NCI-H187 treated with DMSO at 0.1 percent for 48 hours (cell line): ENCODE data around the gene MORC2.

ENCODE experiments used
- DNase-seq: peaks from one replicate; lab custom pipeline; 2025; lab: John Stamatoyannopoulos, UW

MORC2 gene

DNA sequence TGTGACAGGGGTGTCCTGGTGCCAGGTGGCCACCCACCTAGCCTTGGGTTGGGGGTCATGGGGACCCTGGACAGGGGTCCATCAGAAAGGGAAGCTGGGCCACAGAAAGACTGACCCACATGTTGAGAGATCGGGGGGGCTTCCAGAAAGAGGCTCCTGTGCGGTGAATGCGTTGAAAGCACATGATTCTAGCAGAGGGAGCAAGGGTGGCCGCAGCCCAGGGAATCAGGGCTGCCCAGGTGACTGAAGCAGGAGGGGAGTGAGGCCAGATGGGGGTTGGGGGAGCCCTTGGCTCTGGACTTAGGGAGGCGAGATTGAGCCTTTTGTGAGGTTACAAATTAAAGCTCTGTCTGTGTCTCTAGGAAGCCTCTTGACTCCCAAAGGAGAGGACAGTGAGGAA is 80.7 kb downstream of the MORC2 start:
- no peak for DNase-seq

DNA sequence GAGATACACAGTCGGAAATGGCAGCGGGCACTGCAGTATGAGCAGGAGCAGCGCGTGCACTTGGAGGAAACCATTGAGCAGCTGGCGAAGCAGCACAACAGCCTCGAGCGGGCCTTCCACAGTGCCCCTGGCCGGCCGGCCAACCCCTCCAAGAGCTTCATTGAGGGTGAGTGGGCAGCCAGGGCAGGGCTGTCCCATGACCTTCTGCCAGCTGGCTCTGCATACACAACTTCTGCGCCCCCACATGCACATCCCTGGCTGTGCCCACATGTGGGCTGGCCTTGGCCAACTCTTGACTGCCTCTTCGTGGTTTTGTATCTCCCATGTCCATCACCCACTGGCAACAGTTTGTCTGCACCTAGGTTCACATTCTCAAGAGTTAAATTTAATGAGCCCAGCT is 81.1 kb downstream of the MORC2 start:
- DNase-seq, result no peak

DNA sequence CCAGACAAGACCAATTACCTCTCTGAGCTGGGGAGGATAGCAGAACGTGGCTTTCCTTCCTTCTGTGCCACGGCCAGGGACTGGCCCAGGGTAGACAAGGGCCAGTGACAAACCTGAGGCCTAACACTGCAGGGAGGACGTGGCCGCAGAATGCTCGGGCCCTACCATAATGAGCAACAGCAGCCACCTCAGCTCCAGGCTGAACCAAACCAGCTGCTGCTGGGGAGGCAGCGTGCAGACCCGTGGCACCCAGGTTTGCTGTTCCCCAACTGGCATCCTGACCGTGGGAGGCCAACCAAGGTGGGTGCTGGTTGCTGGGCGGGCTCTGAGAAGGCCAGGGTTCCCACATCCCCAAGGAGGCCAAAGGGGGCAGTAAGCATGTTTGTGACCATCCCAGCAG is 83.0 kb downstream of the MORC2 start:
- DNase-seq, result no peak

DNA sequence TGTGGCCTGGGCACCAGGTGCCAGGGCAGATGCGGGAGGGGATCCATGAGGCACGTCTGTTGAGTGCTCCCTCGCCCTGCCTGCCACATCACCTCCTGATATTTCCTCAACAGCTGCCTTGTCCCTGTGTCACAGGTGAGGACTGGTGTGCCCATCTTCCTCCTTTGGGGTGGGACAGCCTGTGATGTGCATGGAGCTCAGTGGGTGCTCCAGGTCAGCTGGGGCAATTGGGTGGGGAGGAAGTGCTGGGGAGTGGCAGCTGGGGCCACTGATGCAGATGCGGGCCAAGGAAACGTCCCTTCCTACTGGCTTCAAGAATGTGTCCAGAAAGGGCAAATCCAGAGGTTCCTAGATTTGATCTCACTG is 83.6 kb downstream of the MORC2 start:
- DNase-seq, result no peak

DNA sequence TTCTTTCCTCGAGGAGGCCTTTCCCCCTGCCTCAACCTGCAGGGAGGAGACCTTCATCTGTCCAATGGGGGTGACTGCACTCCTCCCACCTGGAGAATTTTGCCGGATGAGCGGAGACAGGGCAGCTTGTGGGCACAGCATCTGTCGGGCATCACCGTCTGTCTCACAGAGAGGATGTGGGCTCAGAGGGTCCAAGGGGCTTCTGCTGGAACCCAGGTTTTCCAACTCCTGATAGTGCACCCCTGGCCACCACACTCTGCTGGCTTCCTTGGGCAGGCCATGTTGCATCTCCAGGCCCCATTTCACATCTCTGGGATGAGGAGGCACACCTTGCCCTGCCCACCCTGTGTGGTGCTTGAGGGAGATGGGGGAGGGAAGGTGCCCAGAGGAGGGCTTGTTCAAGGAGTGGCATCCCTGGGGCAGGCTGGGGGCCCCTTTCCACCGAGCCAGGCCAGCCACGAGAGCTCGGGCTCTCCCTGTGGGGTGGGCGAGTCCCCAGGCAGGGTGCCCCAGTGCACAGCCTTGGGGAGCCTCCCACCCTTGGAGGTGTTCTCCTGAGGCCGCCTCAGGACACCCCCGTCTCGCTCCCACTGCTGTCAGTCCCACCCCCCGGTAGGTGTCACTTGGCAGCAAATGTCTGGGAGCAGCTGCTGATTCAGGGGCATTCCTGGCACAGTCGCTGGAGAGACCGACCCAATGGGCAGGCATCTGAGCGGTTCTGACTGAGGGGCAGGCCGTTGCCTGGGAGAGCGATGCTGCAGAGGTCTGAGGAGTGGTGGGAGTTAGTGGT is 84.2 kb downstream of the MORC2 start:
- no peak for DNase-seq

DNA sequence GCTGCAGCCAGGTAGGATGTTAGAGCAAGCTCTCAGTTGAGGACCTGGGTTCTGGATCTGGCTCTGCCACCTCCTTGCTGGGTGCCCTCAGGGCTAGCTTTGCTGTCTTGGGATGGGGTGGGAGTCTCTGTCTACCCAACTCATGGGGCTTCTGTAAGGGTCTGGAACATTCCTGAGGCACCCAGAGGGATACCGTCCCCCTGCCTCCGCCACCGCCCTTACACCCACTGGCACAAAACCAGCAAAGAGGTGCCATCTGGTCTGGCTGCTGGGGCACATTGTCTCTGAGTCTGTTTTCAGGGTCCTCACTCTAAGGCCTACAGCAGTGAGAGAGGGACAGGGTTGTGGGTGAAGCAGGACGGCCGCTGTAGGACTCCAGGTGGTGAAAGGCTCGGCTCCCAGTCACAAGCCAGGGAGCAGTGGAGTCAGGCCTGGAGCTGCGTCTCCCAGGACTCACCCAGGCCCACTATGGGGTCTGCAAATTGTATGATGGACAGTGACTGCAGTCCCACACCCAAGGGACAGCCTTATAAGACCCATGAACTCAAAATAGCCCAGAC is 84.9 kb downstream of the MORC2 start:
- DNase-seq, result no peak

DNA sequence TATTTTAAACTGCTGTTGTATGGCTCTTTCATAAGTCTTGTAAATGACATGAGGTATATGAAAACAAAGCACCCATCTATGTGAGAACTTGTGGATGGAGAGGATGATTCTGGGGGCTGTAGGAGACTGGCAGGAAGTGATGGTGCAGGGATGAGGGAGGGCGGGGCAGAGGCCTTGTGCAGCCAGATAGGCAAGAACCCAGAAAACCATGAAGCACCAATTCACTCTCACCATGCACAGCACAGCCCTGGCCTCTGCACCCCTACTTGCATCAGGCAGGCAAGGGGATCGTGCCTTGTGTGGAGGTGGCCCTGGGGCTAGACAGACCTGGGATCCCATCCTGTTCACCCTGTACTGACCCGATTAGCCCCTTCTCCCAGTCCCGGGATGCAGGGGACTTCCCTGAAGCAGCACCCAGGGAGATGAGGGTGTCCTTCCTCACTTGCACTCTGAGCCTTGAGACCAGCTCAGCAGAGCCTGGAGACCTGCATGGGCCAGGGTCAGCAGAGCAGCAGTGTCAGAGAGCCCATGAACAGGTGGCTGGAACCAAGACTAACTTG is 85.5 kb downstream of the MORC2 start:
- no peak for DNase-seq

DNA sequence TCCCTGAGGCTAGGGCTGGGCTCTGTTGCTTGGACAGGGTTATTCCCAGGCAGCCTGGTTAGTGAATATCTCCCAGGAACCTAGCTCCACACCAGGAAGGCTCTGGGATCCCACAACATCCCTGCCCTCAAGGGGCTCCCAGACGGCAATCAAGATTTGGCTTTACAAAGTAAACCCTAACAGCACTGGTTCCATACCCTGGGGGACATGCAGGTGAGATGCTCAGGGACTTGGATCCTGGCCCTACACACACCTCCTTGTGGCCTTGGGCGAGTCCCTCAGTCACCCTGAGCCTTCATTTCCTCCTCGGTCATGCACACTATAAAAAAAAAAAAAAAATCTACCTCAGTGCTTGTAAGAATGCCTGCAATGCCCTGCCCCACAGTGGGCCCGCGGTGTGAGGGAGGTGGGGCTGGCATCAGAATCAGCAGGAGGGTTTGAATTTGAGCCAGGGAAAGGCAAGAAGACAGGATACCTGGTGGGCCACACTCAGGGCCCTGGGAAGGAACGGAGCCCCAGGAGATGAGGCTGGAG is 86.3 kb downstream of the MORC2 start:
- no peak for DNase-seq

DNA sequence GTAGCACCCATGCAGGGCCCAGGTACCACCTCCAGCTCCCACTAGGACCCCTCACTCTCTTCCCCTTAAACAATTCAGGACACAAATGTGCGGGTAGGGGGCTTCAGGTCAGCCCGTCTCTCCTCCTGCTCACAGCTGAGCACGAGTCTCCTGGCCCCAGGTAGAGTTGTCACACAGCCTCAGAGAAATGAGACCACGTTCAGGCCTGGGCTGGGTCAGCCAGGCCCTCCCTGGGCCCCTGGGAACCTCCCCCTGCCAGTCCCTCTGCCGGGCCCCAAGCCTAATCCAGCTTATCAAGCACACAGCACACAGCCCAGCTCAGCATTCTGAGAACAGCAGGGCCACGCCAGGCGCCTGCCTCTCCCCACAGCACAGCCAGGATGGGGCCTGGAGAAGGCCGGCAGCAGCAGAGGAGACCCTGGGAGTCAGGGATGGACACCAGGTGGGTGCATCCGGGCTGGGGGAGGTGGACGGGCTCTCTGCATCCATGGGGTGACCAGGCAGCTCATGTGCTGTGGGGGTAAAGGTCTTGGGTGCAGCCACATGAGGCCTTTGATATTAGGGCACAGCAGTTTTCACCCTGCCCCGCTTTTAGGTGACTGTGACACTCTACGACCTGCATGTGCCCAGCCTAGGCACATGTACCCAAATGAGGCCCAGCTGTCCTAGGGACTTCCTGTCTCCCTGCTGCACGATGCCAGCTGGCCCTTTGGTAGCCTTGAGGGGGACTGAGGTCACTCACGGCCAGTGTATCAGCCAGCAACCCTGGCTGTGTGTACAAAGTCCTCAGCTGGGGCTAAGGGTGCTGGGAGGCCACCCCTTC is 87.0 kb downstream of the MORC2 start:
- no peak for DNase-seq

DNA sequence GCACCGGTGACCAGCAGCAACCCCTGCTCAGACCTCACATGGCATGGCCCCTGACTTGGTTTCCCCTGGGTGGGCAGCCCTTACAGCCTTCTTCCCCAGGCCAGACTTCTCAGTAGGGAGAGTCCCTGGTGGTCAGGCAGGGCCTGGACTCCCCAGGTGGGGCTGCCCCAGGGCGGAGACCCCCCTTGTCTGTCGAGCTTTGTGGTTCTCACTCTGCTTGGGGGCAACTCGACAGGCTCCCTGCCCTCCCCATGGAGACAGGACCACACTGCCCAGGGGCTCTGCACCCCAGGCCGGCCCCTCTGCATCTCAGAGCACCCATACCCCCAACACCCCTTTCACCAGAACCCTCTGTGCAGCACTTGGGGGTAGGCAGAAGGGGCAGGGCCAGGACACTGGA is 87.7 kb downstream of the MORC2 start:
- no peak for DNase-seq

DNA sequence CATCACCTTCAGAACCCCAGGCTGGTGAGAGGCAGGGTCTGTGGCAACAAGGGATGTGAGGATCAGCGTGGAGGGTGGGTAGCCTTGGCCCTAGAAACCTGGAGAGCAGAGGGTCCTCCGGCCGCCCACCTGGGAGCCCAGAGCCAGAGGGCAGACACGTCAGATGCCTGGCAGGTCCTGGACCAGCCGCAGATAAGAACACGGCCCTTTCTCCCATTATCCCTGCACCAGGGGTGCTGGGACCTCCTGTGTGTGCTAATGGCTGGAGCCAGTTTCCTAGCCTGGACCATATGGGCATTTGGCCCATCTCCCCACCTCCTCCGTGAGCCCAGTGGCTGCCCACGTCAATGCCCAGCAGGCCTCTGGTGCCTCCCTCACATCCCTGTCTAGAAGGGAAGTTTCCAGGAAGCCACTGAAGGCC is 88.4 kb downstream of the MORC2 start:
- no peak for DNase-seq

DNA sequence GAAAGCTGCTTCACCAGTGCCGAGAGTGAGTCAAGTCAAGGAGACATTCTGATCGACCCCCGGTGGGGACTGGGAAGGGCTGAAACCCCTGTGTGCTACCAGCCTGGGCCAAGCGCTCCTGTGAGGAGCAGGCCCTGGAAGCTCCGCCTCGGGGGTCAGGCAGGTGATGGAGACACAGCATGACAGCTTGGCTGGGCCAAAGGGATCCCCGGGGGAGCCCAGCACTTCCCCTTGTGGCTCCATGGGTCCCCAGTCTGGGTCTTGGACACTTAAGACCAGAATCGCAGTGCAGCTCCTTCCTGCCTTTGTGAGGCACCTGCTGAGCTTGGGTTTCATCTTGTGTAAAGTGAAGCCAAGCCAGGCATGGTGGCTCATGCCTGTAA is 89.2 kb downstream of the MORC2 start:
- no peak for DNase-seq

DNA sequence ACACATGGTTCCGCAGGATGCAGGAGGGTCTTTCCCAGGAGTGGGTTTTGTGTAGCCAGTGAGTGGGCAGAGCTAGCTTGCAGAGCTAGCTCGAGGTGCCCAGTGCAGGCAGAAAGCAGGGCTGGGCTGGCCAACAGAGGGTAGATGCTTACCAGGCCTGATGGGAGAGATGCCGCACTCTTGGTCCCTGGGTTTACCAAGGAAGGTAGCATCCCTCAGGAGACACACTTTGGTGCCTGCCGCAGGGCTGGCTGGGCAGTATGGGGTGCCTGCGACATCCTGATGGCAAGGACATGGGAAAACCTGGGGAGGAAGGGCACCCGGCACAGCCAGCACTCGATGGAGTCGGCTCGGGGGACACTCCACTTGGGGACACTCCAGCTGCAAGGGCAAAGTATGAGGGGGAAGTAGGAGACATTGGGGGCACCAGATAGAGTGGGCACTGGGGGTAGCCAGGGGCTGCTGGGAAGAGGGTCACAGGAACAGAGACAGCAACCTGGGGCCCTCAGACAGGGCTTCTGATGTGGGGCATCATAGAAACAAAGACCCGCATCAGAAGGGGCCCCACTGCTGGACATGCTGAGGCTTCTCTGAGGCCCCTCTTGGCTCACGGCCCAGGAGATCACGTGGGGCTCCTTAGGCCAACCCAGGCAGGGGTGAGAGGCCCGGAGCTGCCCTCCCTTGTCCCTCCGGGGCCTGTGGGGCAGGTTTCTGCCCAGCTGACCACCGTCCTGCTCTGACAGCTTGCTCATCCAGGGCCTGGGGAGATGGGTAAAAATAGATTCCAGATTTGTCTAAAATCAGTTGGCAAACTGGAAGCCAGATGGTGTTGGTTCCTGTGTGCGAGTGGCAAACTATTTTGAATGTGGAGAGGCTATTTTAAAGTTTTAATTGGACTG is 89.8 kb downstream of the MORC2 start:
- DNase-seq, result no peak

DNA sequence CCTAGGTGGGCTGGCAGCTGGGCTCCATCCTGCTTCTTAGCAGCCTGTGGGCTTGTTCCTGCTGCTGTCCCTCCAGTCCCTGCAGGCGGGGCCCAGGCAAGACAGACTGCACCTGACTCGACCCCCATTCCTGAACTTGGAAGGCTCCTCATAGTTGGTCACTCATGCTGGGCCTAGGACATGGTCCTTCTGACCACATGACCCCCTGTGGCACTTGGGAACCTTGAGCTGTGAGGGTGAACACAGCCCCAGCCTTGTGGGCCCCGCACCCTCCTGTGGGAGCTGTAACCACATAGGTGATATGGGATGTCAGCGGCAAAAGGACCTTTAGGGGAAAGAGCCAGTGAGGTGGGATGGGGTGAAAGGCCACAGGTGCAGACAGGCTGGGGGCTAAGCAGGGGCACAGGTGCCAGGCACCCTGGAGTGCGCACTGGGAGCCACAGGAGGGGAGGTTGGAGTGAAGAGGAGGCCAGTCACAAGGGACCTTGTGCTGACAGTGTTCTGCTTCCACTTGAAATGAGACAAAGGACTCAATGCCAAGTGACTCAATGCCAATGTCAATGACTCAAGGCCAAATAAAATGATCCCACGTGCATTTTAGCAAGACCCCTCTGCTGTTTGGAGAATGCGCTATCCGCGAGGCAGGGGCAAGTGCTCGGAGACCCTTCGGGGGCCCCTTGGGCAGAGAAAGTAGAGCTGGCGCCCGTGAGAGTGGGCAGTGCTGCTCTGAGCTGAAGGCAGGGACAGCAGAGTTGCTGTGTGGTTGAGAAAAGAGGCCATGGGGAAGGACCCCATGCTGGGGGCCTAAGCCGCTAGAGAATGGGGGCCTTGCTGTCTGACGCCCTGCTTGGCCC is 90.7 kb downstream of the MORC2 start:
- no peak for DNase-seq

DNA sequence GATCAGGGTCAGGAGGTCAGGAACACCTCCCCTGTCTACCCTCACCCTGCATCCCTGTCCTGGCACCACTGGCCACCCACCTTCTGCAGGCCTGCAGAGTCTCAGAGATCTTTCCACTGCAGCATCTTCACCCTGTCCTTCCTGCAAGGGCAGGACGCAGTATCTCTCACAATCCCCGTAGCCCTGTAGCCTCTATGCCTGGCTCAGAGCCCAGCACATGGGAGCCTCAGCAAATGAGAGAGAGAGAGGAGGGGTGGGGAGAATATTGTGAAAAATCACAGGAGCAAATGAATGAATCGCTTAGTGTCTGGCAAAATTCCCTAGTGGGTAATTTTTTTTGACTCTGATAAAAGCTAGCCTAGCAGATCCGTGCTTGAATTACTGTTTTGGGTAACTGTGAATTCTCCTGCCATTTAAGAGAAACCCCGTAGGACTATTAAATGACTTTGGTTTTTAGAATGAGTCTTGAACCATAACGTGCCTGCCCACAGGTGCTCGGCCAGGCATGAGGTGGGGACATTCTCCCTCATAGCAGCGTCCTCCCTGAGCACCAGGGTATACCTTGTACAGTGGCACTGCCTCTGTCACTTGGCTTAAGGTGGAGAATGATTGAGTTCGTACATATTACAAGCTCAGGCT is 91.5 kb downstream of the MORC2 start:
- DNase-seq, result no peak

DNA sequence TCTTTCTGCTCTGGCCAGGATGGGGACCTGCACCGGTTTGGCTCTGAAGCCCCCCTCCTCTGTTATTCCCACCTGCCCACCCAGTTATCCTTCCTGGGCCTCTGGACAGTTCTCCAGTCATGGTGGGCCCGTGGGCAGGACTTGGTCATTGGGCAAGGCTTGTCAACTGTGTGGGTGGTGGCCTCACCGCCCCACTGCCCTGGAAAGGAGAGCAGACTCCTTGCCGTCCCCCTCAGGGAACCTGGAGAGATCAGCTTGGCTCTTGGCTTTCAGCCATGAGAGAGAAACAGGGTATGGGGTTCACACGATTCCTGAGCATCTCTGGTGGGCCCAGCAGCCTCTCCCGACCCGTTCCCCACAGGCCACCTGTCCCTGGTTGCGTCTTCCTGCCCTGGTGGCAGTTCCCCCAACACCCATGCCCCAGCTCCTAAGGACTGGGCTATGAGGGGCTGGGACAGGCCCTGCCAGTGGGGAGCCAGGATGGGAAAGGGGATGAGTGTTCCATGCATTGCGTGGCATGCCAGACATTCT is 92.3 kb downstream of the MORC2 start:
- DNase-seq, result no peak

DNA sequence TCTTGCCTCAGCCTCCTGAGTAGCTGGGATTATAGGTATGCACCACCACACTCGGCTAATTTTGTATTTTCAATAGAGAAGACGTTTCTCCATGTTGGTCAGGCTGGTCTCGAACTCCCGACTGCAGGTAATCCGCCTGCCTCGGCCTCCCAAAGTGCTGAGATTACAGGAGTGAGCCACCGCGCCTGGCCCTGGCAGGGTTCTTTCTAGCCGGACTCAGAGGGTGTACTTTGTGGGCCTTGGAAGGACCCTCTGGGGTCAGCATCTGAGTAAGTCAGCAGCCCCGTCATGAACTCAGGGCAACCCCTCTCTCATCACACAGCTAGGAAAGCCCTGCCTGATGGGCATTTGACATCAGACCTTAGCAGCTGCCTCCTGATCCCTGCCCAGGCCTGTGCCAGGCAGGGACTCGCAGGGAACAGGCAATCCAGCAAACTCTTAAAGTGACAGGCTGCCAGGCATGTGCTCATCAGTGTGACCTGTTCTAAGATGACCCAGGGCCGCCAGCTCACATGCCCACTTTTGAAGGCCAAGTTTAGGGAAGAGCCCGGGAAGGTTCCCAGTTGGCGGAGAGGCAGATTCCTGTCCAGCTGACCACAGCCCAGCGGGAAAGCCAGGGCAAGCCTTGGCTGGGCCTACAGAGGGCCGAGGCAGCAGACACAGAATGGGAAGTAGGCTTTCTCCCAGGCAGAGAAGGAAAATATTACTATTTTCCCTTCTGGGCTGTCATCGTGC is 92.9 kb downstream of the MORC2 start:
- no peak for DNase-seq
